Stimulated activated CD4-positive, alpha-beta T cell treated with anti-CD3 and anti-CD28 coated beads, Interleukin-15, amount 100 ng/mL, for 48 hours (primary cell): ENCODE data around the gene FBXL20.
"Not testable (repeated sequence)": the region's sequence is repeated elsewhere in the genome, so short reads cannot be mapped to it uniquely, and the experiment has no call there.

ENCODE experiments used
- DNase-seq, 2 donors: peaks; one replicate each; pipeline ENCODE4 v3.0.0-alpha.2; 2020; ENCODE audit warnings: low read depth in 2 of 2

FBXL20 gene

GRCh38 chr17:39401412-39402243, at the start of gene FBXL20:
FBXL20 (minus strand) TSS chr17:39401626; CDS start chr17:39401402, 224 bp downstream.
- DNase-seq = peak; percentile 85 to 94

DNA sequence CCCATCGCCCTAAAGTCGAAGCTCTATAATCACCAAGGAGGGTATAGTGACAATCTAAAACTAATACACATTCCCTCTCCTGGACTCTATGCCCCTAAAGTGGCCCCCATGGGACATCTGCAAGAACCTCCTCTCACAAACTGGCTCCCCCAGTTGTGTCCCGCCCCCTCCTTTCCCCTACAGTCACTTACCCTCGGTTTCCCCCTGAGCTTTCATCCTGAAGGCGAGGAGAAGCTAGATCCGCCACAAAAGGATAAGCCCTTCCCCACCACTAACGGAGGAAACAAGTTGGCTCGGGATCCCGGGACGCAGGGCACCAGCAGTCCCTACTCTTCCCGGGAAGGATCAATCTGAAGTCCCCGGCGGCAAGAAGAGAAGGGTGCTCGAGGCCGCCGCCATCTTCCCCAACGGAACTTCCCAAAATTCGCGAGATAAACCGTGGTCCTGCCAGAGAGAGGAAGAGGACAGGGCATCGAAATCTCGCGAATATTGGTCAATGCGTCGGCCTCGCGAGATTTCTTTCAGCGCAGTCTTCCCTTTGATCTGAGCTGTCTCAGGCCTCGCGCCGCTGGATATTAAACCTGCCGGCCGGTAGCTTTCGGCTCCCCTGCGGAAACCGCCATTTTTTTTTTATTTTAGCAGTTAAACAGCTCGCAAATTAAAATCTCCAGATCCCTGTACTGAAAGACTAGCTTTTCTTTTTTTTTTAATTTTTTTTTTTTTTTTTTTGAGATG, 49.6 kb upstream of the FBXL20 start, which contains the start of gene MED1:
TSS of gene MED1 (minus strand) at position 417 of the 735 bp plus-strand sequence. CDS start at position 216, 201 bp downstream.
- peak; percentile 89 to 91 for DNase-seq

DNA sequence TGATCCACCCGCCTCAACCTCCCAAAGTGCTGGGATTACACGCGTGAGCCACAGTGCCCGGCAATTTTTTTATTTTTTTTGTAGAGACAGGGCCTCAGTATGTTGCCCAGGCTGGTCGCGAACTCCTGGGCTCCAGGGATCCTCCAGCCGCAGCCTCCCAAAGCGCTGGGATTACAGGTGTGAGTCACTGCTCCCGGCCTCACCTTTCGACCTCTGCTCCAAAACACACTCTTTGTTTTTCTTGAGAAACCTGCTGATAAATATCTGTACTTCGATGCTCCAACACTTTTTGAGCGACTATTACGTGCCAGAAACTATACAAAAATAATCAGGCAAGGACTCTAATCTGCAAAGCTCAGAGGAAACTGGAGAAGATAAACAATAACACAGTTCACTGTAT, 48.6 kb upstream of the FBXL20 start:
- DNase-seq = no peak

DNA sequence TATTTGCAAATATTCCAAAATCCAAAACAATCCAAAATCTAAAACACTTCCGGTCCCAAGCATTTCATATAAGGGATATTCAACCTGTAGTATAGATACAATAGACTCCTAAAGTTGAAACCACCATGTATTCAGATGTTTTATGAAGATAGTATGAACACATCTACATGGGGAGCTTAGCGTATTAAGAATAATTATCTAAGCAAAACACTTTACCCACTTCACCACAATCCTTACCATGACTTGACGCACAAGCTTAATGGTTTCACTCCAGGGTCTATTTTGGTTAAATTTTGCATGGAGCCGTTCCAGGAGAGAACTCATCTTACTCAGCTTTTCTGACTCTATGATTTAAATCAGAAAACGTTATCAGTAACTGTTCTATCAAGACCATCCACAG, 46.1 kb upstream of the FBXL20 start:
- DNase-seq = no peak

DNA sequence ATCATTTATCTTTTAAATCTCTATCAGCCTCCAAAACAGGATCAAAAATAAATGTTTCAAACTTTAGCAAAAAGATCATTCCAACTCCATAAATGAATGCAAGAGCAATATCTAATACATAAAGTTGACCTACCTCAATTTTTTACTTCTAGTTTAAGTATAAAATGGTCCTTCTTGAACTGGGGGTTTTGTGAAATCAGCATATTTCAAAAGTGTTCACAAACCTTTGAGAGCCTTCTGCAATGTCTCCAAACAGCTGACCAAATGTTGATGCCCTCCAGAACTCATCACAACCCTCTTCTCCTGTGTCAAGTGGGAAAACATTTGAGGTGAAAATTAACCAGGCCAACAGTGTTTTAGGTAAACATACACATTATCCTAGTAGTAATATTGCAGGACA, 41.9 kb upstream of the FBXL20 start:
- no peak for DNase-seq

- not testable (repeated sequence) for DNase-seq
Measured at GRCh38 chr17:39439868-39440267, 38.4 kb upstream of the FBXL20 start.

GRCh38 chr17:39429600-39429999, 28.2 kb upstream of the FBXL20 start:
- no peak for DNase-seq

- DNase-seq = no peak
Measured at GRCh38 chr17:39416141-39416540, 14.7 kb upstream of the FBXL20 start.

- DNase-seq = no peak
Measured at GRCh38 chr17:39410279-39410678, 8.9 kb upstream of the FBXL20 start.

DNA sequence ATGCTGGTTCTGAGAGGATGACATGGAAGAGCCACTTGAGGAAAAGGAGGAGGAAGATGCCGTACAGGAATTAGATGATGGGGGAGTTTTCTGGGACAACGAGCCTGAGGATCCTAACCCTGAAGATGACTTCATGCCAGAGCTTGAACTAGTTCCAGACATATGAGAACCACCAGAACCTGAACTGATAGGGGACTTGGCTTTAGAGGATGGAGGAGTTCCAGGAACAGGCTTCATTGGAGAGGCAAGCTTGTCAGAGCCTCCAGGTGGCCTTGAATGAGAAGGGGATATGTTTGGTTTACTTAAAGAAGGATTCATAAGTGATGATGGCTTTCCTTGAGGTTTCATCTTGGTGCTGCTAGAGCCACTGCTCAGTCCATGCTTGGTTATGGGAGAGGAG, 6.9 kb upstream of the FBXL20 start:
- no peak for DNase-seq

- DNase-seq = no peak
Measured at GRCh38 chr17:39406951-39407350, 5.5 kb upstream of the FBXL20 start.

DNA sequence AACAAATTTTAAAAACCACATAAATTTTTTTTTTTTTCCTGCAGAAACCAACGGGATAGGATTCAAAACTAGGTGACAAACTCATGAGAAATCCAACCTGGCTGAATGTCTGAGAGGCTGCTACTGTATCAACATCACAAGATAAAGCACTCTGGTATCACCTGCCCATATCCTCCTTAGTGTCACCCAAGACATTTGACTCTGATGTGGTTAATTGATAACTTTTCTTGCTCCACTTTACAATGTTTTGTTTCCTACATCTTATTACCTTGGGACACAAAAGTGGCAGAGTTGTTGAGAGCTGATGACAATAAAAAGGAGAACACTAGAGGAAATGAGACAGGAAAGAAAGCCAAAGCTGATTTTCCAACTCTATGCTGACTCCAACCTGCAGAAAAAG, 4.0 kb upstream of the FBXL20 start:
- no peak for DNase-seq

DNA sequence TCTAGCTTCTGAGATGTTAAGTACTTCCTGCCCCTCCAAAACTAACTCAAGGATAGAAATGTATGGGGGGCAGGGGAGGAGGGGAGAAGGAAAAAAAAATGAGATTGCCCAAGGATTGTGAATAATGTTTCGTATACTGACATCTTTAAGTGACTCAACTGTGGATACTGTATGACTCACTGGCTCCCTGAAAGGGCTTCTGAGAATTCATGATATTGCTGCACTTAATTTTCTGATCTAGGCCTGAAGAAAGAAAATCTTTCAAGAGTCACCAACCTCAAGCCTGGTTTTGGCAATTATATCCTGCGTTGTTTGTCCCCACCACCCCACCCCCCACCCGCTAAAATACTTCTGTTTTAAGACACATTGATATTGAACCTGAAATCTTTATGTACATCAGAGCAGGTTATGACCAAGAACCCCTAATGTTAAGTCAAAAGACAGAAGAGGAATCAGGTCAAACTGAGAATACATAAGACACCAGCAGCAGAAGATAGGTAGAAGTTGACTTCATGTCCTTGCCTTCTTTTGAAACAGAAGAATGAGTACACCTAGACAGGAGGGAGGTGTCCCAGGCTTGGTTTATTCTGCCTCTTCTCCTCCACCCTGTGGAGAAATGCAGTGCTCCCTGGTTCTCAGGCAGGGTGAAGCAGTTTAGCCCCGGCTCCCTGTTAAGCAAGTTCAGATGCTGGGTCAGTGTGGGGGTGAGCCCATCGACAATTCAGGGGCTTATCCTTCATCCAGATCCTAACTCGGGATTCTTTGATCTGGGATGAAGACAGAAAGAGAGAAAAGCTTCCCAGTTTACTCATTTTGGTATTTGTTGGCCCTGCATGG, 3.3 kb upstream of the FBXL20 start:
- DNase-seq = peak in 1 of 2 donors; percentile 19

- no peak for DNase-seq
Measured at GRCh38 chr17:39402890-39403605, 1.6 kb upstream of the FBXL20 start.

- DNase-seq = peak; percentile 86 to 89
Measured at GRCh38 chr17:39402244-39402889, 941 bp upstream of the FBXL20 start.

DNA sequence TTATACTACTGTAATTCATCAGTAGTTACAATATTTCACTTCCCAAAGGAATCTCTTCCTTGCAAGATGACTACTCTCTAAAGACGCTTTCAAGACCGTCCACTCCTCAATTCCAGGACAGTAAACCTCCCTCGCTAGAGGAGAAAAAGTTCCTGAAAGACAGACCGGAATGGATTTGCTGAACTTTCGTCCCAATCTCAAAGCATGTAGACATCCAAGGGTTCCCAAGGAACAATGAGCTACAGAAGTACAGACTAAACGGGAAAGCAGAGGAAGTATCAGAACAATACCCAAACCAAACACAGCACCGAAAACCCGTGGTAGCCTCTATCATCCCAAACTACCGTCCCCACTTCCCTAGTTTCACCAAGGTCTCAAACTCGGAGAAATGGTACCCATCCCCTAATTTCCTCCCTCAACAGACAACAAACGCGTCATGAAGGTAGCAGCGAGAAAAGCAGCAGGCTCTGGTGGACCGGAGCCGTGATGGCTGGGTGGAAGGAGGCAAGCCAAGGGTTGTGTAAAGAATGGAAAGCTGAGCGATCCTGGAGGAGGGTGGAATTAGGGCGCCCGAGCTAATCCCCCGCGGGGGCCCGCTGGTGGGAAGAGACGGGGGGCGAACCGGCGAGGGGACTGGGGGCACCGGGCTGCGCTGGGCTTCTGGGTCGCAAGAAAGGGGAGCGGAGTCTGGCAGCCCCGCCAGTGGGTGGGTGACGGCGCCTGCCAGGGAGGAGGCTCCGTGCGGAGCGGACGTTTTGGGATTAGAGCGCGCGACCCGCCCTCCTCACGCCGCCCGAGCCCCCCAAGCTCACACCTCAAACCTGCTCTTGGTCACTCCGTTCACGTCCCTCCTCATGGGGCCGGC, 647 bp downstream of the FBXL20 start:
- DNase-seq = no peak

DNA sequence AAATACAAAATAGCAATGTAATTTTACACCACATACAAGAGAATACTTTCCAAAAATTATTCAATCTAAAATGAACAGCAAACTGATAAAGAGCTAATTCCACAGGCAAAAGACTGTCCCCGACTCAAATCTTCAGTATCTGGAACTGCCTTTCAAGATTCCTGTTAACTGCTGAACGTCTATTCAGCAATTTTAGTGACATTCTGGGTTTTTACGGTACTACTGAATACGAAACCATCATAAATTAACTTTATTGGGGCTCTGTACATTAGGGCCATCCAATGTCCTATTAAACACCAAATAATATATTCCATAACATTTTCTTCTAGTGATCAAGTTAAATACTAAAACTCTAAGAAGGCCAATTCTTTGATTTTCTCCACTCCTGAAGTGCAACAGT, 1.6 kb downstream of the FBXL20 start:
- no peak for DNase-seq

DNA sequence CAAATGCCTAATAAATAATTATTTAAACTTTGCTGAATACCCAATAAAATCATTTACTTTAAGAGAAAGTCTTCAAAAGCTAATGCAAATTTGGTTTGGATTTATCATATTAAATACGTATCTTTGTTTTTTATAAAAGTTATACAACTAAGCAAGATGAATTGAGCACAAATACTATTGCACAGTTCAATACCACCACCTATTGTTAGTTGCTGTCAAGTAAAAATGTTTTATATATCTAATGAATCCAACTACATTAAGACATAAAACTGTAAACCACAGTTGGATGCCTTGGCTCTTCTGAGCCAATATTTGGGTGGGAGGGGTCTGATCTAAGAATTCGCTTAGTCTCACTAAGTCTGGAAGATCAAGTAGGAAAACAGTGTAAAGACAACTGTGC, 7.7 kb downstream of the FBXL20 start:
- DNase-seq = no peak

- no peak for DNase-seq
Measured at GRCh38 chr17:39391448-39391847, 10.0 kb downstream of the FBXL20 start.

- no peak for DNase-seq
Measured at GRCh38 chr17:39385040-39385439, 16.4 kb downstream of the FBXL20 start.
